Peyer's patch (tissue), 4 donors: Measurements from ENCODE around the gene GOLGA1.

ENCODE experiments used
- CTCF ChIP-seq, 6 experiments: fragments of 450-650 bp in 4 of 6; fragments of 200-600 bp in 2 of 6; sonication (generic) in 1 of 6; IDR thresholded peaks; one replicate each; pipeline ENCODE4 v1.5.1; 2017 to 2019; ENCODE audit warnings: antibody characterized with exemption in 6 of 6, mild to moderate bottlenecking in 3 of 6, moderate library complexity in 1 of 6
- POLR2A ChIP-seq, 2 donors: fragments of 450-650 bp; IDR thresholded peaks; one replicate each; pipeline ENCODE4 v1.5.1; 2017; ENCODE audit warnings: antibody characterized with exemption in 2 of 2, mild to moderate bottlenecking in 2 of 2, moderate library complexity in 2 of 2

DNA sequence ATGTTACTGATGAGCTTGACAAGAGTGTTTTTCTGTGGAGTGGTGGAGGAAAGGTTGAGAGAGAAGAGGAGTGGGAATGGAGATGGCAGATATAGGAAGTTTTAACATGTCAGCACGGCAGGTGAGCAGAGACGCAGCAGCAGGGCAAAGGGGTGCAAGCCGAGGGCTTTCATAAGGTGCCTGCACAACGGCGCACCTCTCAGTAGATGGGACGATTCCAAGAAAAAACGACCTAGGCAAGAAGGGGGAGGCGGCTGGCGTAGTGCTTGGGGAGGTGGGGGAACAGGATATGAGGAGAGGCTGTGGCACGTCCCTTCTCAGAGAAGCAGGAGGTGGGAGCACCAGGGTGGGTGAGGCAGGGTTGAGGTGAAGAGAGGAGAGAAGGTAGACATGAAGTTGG, 54.4 kb downstream of the GOLGA1 start:
- no peak for TF ChIP-seq CTCF (IDR thresholded peaks at IDR 0.05)
- no peak for TF ChIP-seq POLR2A (IDR thresholded peaks at IDR 0.05)
